ACC112 (cell line): ENCODE measurements around the gene CFB.
A peak's percentile ranks its signal among the peaks of the same experiment; 100 is the strongest.
"Not testable (repeated sequence)": the region's sequence is repeated elsewhere in the genome, so short reads cannot be mapped to it uniquely, and the experiment has no call there.

Source experiments
- H2AFZ ChIP-seq: fragments of 200-600 bp; sonication (generic); one replicate; pipeline ENCODE4 v1.6.0; 2017; ENCODE audit warnings: antibody characterized with exemption, low read length; ENCODE audit not compliant: unreplicated experiment
- H3K27ac ChIP-seq: fragments of 200-600 bp; sonication (generic); 2 replicates; pipeline ENCODE4 v1.5.1; 2014; ENCODE audit warnings: low read depth, mild to moderate bottlenecking, antibody characterized with exemption, low read length, moderate library complexity
- H3K27me3 ChIP-seq: fragments of 200-600 bp; sonication (generic); 2 replicates; pipeline ENCODE4 v1.6.1; 2014; ENCODE audit warnings: mild to moderate bottlenecking, antibody characterized with exemption, low read length, moderate library complexity, mixed read lengths; ENCODE audit not compliant: insufficient read depth
- H3K36me3 ChIP-seq: fragments of 200-600 bp; sonication (generic); 2 replicates; pipeline ENCODE4 v1.6.1; 2016; ENCODE audit warnings: mild to moderate bottlenecking, antibody characterized with exemption, low read length, moderate library complexity, mixed read lengths; ENCODE audit not compliant: insufficient read depth
- H3K4me1 ChIP-seq: fragments of 200-600 bp; sonication (generic); one replicate; pipeline ENCODE4 v1.6.1; 2016; ENCODE audit warnings: low read length, mixed read lengths; ENCODE audit not compliant: insufficient read depth, unreplicated experiment, control insufficient read depth
- H3K4me3 ChIP-seq: fragments of 200-600 bp; sonication (generic); 2 replicates; pipeline ENCODE4 v1.5.1; 2014; ENCODE audit warnings: mild to moderate bottlenecking, low read depth, low read length
- H3K79me2 ChIP-seq: fragments of 200-600 bp; sonication (generic); one replicate; pipeline ENCODE4 v1.6.0; 2016; ENCODE audit warnings: low read length; ENCODE audit not compliant: control insufficient read depth, unreplicated experiment, insufficient read depth

Gene CFB

GRCh38 chr6:31932137-31932536, 13.8 kb upstream of the CFB start:
- H3K4me3 ChIP-seq, H3K27me3 ChIP-seq, H3K4me1 ChIP-seq: not testable (repeated sequence)

GRCh38 chr6:31933537-31933936, 12.4 kb upstream of the CFB start:
- Histone ChIP-seq H3K27ac (no peak overlapping the region), H3K27me3 (no peaks in the 10 kb centered on the region)

More at GRCh38 chr6:31932137-31932536, 13.8 kb upstream of the CFB start:
- H3K27ac ChIP-seq, H2AFZ ChIP-seq, H3K36me3 ChIP-seq, H3K79me2 ChIP-seq: not testable (repeated sequence)

GRCh38 chr6:31935021-31935420, 10.9 kb upstream of the CFB start:
- Histone ChIP-seq H3K79me2 (no peaks in the 10 kb centered on the region), H3K4me3 (no peak overlapping the region), H2AFZ (no peak overlapping the region), H3K27me3 (no peaks in the 10 kb centered on the region), H3K27ac (no peak overlapping the region), H3K36me3 (no peaks in the 10 kb centered on the region), H3K4me1 (peaks cover 1% of the 10 kb centered on the region)

More at GRCh38 chr6:31933537-31933936, 12.4 kb upstream of the CFB start:
- Histone ChIP-seq H3K4me1 (no peaks in the 10 kb centered on the region), H3K79me2 (no peaks in the 10 kb centered on the region), H3K4me3 (no peak overlapping the region), H2AFZ (no peak overlapping the region), H3K36me3 (no peaks in the 10 kb centered on the region)

GRCh38 chr6:31935823-31936222, 10.1 kb upstream of the CFB start:
- no peaks in the 10 kb centered on the region for H3K79me2 ChIP-seq
- no peak overlapping the region for H3K27ac ChIP-seq
- H2AFZ ChIP-seq = no peak overlapping the region
- no peaks in the 10 kb centered on the region for H3K27me3 ChIP-seq
- H3K4me1 ChIP-seq = peaks cover 8% of the 10 kb centered on the region
- H3K4me3 ChIP-seq = no peak overlapping the region
- no peaks in the 10 kb centered on the region for H3K36me3 ChIP-seq

- Histone ChIP-seq H3K27ac (no peak overlapping the region), H3K79me2 (no peaks in the 10 kb centered on the region), H3K36me3 (no peaks in the 10 kb centered on the region), H3K4me1 (peaks cover 14% of the 10 kb centered on the region), H3K27me3 (no peaks in the 10 kb centered on the region), H2AFZ (peak overlapping the region; percentile 7), H3K4me3 (no peak overlapping the region)
These were observed 5.6 kb upstream of the CFB start for GRCh38 chr6:31940256-31940664.

GRCh38 chr6:31943742-31944141, 2.2 kb upstream of the CFB start:
- Histone ChIP-seq H3K36me3 (no peaks in the 10 kb centered on the region), H3K79me2 (peaks cover 5% of the 10 kb centered on the region), H3K4me3 (no peak overlapping the region), H3K27ac (no peak overlapping the region), H3K4me1 (peaks cover 41% of the 10 kb centered on the region), H3K27me3 (no peaks in the 10 kb centered on the region), H2AFZ (no peak overlapping the region)

- no peak overlapping the region for H2AFZ ChIP-seq
- peaks cover 5% of the 10 kb centered on the region for H3K79me2 ChIP-seq
- no peaks in the 10 kb centered on the region for H3K36me3 ChIP-seq
- H3K27ac ChIP-seq = peak overlapping the region; percentile 91
- peak overlapping the region; percentile 73 for H3K4me3 ChIP-seq
- no peaks in the 10 kb centered on the region for H3K27me3 ChIP-seq
- H3K4me1 ChIP-seq = peaks cover 46% of the 10 kb centered on the region
These were observed 765 bp upstream of the CFB start for GRCh38 chr6:31945154-31945506.

GRCh38 chr6:31946370-31946885, 533 bp downstream of the CFB start:
- Histone ChIP-seq H3K27me3 (no peaks in the 10 kb centered on the region), H3K36me3 (no peaks in the 10 kb centered on the region), H3K79me2 (peaks cover 5% of the 10 kb centered on the region), H3K4me1 (peaks cover 43% of the 10 kb centered on the region), H3K27ac (peak overlapping the region; percentile 91), H2AFZ (no peak overlapping the region), H3K4me3 (peak overlapping the region; percentile 73)

GRCh38 chr6:31947070-31947675, 1.3 kb downstream of the CFB start:
- peaks cover 43% of the 10 kb centered on the region for H3K4me1 ChIP-seq

GRCh38 chr6:31947864-31948263, 2.0 kb downstream of the CFB start:
- peak overlapping the region; percentile 51; the same call in 1 of the 2 replicates for H3K27ac ChIP-seq
- peaks cover 5% of the 10 kb centered on the region for H3K79me2 ChIP-seq

More at GRCh38 chr6:31947070-31947675, 1.3 kb downstream of the CFB start:
- Histone ChIP-seq H2AFZ (no peak overlapping the region), H3K36me3 (0 out of 2 replicates have a peak, but pooled peaks cover 5% of the 10 kb centered on the region), H3K27ac (no peak overlapping the region), H3K27me3 (no peaks in the 10 kb centered on the region), H3K4me3 (peak overlapping the region; percentile 73; the same call in 1 of the 2 replicates), H3K79me2 (peaks cover 5% of the 10 kb centered on the region)

GRCh38 chr6:31948306-31948705, 2.4 kb downstream of the CFB start:
- Histone ChIP-seq H2AFZ (no peak overlapping the region), H3K36me3 (0 out of 2 replicates have a peak, but pooled peaks cover 5% of the 10 kb centered on the region), H3K27ac (peak overlapping the region; percentile 51; the same call in 1 of the 2 replicates), H3K27me3 (no peaks in the 10 kb centered on the region), H3K4me1 (peaks cover 43% of the 10 kb centered on the region), H3K4me3 (no peak overlapping the region), H3K79me2 (peaks cover 5% of the 10 kb centered on the region)

More at GRCh38 chr6:31947864-31948263, 2.0 kb downstream of the CFB start:
- Histone ChIP-seq H3K4me1 (peaks cover 43% of the 10 kb centered on the region), H3K4me3 (no peak overlapping the region), H3K36me3 (0 out of 2 replicates have a peak, but pooled peaks cover 5% of the 10 kb centered on the region), H3K27me3 (no peaks in the 10 kb centered on the region), H2AFZ (no peak overlapping the region)
